HepG2 (cell line): ENCODE data around the gene SEPTIN12. TPM values are rescaled to one million over a fixed set of nuclear protein-coding genes. Genes with fewer than 3 reads are reported as not detected.

ENCODE experiments used
- AFF4 ChIP-seq: sonication (generic); formaldehyde crosslinking; IDR thresholded peaks from 2 replicates; pipeline ENCODE4 v1.4.0; 2020; ENCODE audit warnings: missing genetic modification reagents
- CHCHD3 ChIP-seq: sonication (generic); formaldehyde crosslinking; IDR thresholded peaks from 2 replicates; pipeline ENCODE4 v1.8.0; 2022; ENCODE audit warnings: mild to moderate bottlenecking, missing genetic modification reagents, moderate library complexity
- IKZF1 ChIP-seq: fragments of 450-650 bp; IDR thresholded peaks from 2 replicates; pipeline ENCODE4 v1.7.1; 2016
- JUND ChIP-seq: sonication (generic); formaldehyde crosslinking; IDR thresholded peaks from 2 replicates; pipeline ENCODE4 v1.8.0; 2022; ENCODE audit warnings: mild to moderate bottlenecking, missing genetic modification reagents
- LBX2 ChIP-seq: sonication (generic); formaldehyde crosslinking; IDR thresholded peaks from 2 replicates; pipeline ENCODE4 v1.5.0; 2020; ENCODE audit warnings: missing genetic modification reagents, mild to moderate bottlenecking, borderline replicate concordance
- MIER3 ChIP-seq: IDR thresholded peaks from 2 replicates; pipeline ENCODE4 v1.6.1; 2016; ENCODE audit warnings: missing compliant biosample characterization, borderline replicate concordance
- MXD3 ChIP-seq: IDR thresholded peaks from 2 replicates; pipeline ENCODE4 v1.6.1; 2016; ENCODE audit warnings: mild to moderate bottlenecking, missing biosample characterization, missing genetic modification reagents
- PAF1 ChIP-seq: IDR thresholded peaks from 2 replicates; pipeline ENCODE4 v1.6.1; 2016; ENCODE audit warnings: missing genetic modification reagents, missing compliant biosample characterization
- POGK ChIP-seq: sonication (generic); formaldehyde crosslinking; conservative IDR thresholded peaks from 2 replicates; pipeline ENCODE4 v1.8.0; 2022; ENCODE audit warnings: mild to moderate bottlenecking, moderate library complexity, missing genetic modification reagents
- SCMH1 ChIP-seq: sonication (generic); formaldehyde crosslinking; IDR thresholded peaks from 2 replicates; pipeline ENCODE4 v1.9.0; 2021; ENCODE audit warnings: missing genetic modification reagents, mild to moderate bottlenecking, borderline replicate concordance
- SP4 ChIP-seq: sonication (generic); formaldehyde crosslinking; IDR thresholded peaks from 2 replicates; pipeline ENCODE4 v1.8.1; 2023; ENCODE audit warnings: mild to moderate bottlenecking, missing genetic modification reagents
- TFDP1 ChIP-seq: IDR thresholded peaks from 2 replicates; pipeline ENCODE4 v1.6.1; 2016; ENCODE audit warnings: missing compliant biosample characterization, missing genetic modification reagents, borderline replicate concordance
- ZBTB2 ChIP-seq: sonication (generic); formaldehyde crosslinking; IDR thresholded peaks from 2 replicates; pipeline ENCODE4 v1.8.0; 2022; ENCODE audit warnings: low read depth, missing genetic modification reagents
- ZFAT ChIP-seq: sonication (generic); formaldehyde crosslinking; conservative IDR thresholded peaks from 2 replicates; pipeline ENCODE4 v1.8.1; 2023; ENCODE audit warnings: missing genetic modification reagents, inconsistent platforms
- ZMYM4 ChIP-seq: sonication (generic); formaldehyde crosslinking; IDR thresholded peaks from 2 replicates; pipeline ENCODE4 v1.8.1; 2023; ENCODE audit warnings: mild to moderate bottlenecking, missing genetic modification reagents
- ZNF143 ChIP-seq: sonication (generic); formaldehyde crosslinking; IDR thresholded peaks from 2 replicates; pipeline ENCODE4 v1.4.0; 2020; ENCODE audit warnings: missing genetic modification reagents
- ZNF552 ChIP-seq: sonication (generic); formaldehyde crosslinking; IDR thresholded peaks from 2 replicates; pipeline ENCODE4 v1.9.0; 2022; ENCODE audit warnings: missing genetic modification reagents, mild to moderate bottlenecking, borderline replicate concordance
- ZNF570 ChIP-seq: sonication (generic); formaldehyde crosslinking; IDR thresholded peaks from 2 replicates; pipeline ENCODE4 v1.4.0; 2020; ENCODE audit warnings: mild to moderate bottlenecking, missing genetic modification reagents, borderline replicate concordance
- ZNF784 ChIP-seq: sonication (generic); formaldehyde crosslinking; IDR thresholded peaks from 2 replicates; pipeline ENCODE4 v1.5.1; 2020; ENCODE audit warnings: missing genetic modification reagents, mild to moderate bottlenecking, borderline replicate concordance
- ZNF879 ChIP-seq: sonication (generic); formaldehyde crosslinking; IDR thresholded peaks from 2 replicates; pipeline ENCODE4 v1.8.1; 2023; ENCODE audit warnings: missing genetic modification reagents
- polyA plus RNA-seq, 8 experiments: library from polyadenylated mRNA; depleted of rRNA in 3 of 8; stranded (reverse) in 7 of 8; unstranded in 1 of 8; fragments of >200 nt; fragmentation: Illumina TruSeq in 4 of 8; extraction: Trizol in 4 of 8; gene quantifications; 2 replicates each; pipeline versions ENCODE4 v1.2.1 to v1.2.3, GENCODE V29; 2011 to 2016; ENCODE audit warnings: low read depth in 4 of 8, missing spikeins in 1 of 8, mixed read lengths in 1 of 8; ENCODE audit not compliant: insufficient read depth in 1 of 8
- total RNA-seq, 5 experiments: library from RNA; depleted of rRNA; stranded (reverse); fragments of >200 nt; fragmentation: Illumina TruSeq; extraction: Trizol; gene quantifications; 2 replicates each; pipeline ENCODE4 v1.2.3, GENCODE V29; 2016; ENCODE audit warnings: low read depth in 1 of 5

SEPTIN12 gene
- total and polyA plus RNA-seq, 2 of the 13 experiments (the other 11 are each of a cell fraction or from before 2014, with no cell fraction given): 0.22 TPM; not detected in 1

GRCh38 chr16:4802659-4803287, 14.6 kb upstream of the SEPTIN12 start (continued):
- TF ChIP-seq POGK (CRISPR knock-in tag) (peak; percentile 60; the same call in 1 of the 2 replicates), MIER3 (CRISPR knock-in tag) (peak; percentile 51; the same call in 1 of the 2 replicates), AFF4 (CRISPR knock-in tag) (no peak), SCMH1 (no peak), ZNF143 (CRISPR knock-in tag) (no peak), ZNF879 (CRISPR knock-in tag) (no peak), CHCHD3 (CRISPR knock-in tag) (no peak), ZNF570 (no peak), ZMYM4 (CRISPR knock-in tag) (no peak), ZFAT (CRISPR knock-in tag) (no peak), SP4 (CRISPR knock-in tag) (peak; percentile 85), ZNF552 (CRISPR knock-in tag) (no peak), PAF1 (CRISPR knock-in tag) (no peak), JUND (CRISPR knock-in tag) (no peak), ZBTB2 (peak; percentile 68), TFDP1 (peak; percentile 22; the same call in 1 of the 2 replicates), ZNF784 (CRISPR knock-in tag) (no peak), LBX2 (CRISPR knock-in tag) (no peak), MXD3 (CRISPR knock-in tag) (peak; percentile 35; the same call in 1 of the 2 replicates), IKZF1 (no peak)
